GM18907 (cell line): ENCODE measurements around the gene CDH15.
"Not testable (repeated sequence)": the region's sequence is repeated elsewhere in the genome, so short reads cannot be mapped to it uniquely, and the experiment has no call there.

Experiments used
- ATAC-seq: cut with Tn5 transposase; IDR thresholded peaks from one replicate; pipeline ENCODE4 v1.9.1; 2021; ENCODE audit warnings: mild to moderate bottlenecking, moderate library complexity; ENCODE audit not compliant: unreplicated experiment

Gene CDH15

GRCh38 chr16:89221604-89222003 lies 50.1 kb downstream of the CDH15 start:
- no peak for ATAC-seq

- no peak for ATAC-seq
Observed at GRCh38 chr16:89222931-89223330, 51.4 kb downstream of the CDH15 start.

- no peak for ATAC-seq
Observed at GRCh38 chr16:89224665-89225064, 53.1 kb downstream of the CDH15 start.

- no peak for ATAC-seq
Observed at GRCh38 chr16:89230255-89230654, 58.7 kb downstream of the CDH15 start.

- ATAC-seq: no peak
Observed at GRCh38 chr16:89232107-89232506, 60.6 kb downstream of the CDH15 start.

- no peak for ATAC-seq
Observed at GRCh38 chr16:89233678-89234490, 62.3 kb downstream of the CDH15 start.

- no peak for ATAC-seq
Observed at GRCh38 chr16:89237733-89238132, 66.2 kb downstream of the CDH15 start.

- peak; percentile 51 for ATAC-seq
Observed at GRCh38 chr16:89241187-89242007, 69.8 kb downstream of the CDH15 start.

- no peak for ATAC-seq
Observed at GRCh38 chr16:89242795-89243200, 71.2 kb downstream of the CDH15 start.

GRCh38 chr16:89243664-89244063 lies 72.1 kb downstream of the CDH15 start:
- no peak for ATAC-seq

GRCh38 chr16:89244264-89244663 lies 72.7 kb downstream of the CDH15 start:
- ATAC-seq: not testable (repeated sequence)

- no peak for ATAC-seq
Observed at GRCh38 chr16:89244754-89245153, 73.2 kb downstream of the CDH15 start.
